Mesothelial cell of epicardium (in vitro differentiated cells): ENCODE data around the gene CELA2B. TPM values are rescaled to one million over a fixed set of nuclear protein-coding genes. Genes with fewer than 3 reads are reported as not detected.

Experiments used
- DNase-seq, 2 experiments: peaks; one replicate each; pipeline ENCODE4 v3.0.0; 2021; ENCODE audit warnings: low spot score in 2 of 2; ENCODE audit not compliant: unreplicated experiment in 2 of 2
- H3K27ac Mint-ChIP-seq: 2 replicates; pipeline ENCODE4 v1.8.0; 2021; ENCODE audit warnings: mixed read lengths
- H3K27me3 Mint-ChIP-seq: 2 replicates; pipeline ENCODE4 v1.8.0; 2021; ENCODE audit warnings: low read depth, mixed read lengths
- H3K36me3 Mint-ChIP-seq: 2 replicates; pipeline ENCODE4 v1.8.0; 2021; ENCODE audit warnings: mixed read lengths
- H3K4me1 Mint-ChIP-seq: 2 replicates; pipeline ENCODE4 v1.8.0; 2021; ENCODE audit warnings: mixed read lengths
- H3K4me3 Mint-ChIP-seq: 2 replicates; pipeline ENCODE4 v1.8.0; 2021; ENCODE audit warnings: mild to moderate bottlenecking, moderate library complexity, mixed read lengths
- H3K9me3 Mint-ChIP-seq: 2 replicates; pipeline ENCODE4 v1.8.0; 2021; ENCODE audit warnings: mixed read lengths
- CTCF ChIP-seq: fragments of 200-600 bp; sonication (generic); IDR thresholded peaks from one replicate; pipeline ENCODE4 v1.5.0; 2021; ENCODE audit warnings: antibody characterized with exemption; ENCODE audit not compliant: unreplicated experiment
- total RNA-seq: library from RNA; stranded (reverse); gene quantifications from 3 replicates; pipeline ENCODE4 v1.2.1, GENCODE V29; 2021

CELA2B gene
- total RNA-seq, 1 donor from 2014 or later, result not detected

- Mint-ChIP-seq H3K9me3 (no peaks in the 10 kb centered on the region), H3K27ac (no peak overlapping the region), H3K4me1 (peaks cover 6% of the 10 kb centered on the region), H3K36me3 (peaks cover 28% of the 10 kb centered on the region), H3K4me3 (no peak overlapping the region), H3K27me3 (no peaks in the 10 kb centered on the region)
- TF ChIP-seq CTCF, result no peak
- no peak for DNase-seq
Observed at GRCh38 chr1:15540186-15540585, 64.3 kb downstream of the CELA2B start.

Other genes starting within 250 kb of the CELA2B start
- 1.0 to 1.3 TPM (median 1.1 TPM) in 3 replicates for gene FHAD1, start 228.9 kb upstream of the CELA2B start, total RNA-seq
- gene EFHD2, start 66.2 kb upstream of the CELA2B start, total RNA-seq, result 16.2 to 18.0 TPM (median 17.5 TPM) in 3 replicates
- gene CTRC, start 37.7 kb upstream of the CELA2B start, total RNA-seq, result 0.13 to 1.2 TPM (median 0.38 TPM) in 3 replicates
- gene CELA2A, start 19.4 kb upstream of the CELA2B start, total RNA-seq, result not detected in 3 replicates
- 23.0 to 23.8 TPM (median 23.5 TPM) in 3 replicates for gene CASP9, start 48.1 kb downstream of the CELA2B start, total RNA-seq
- gene DNAJC16, start 50.7 kb downstream of the CELA2B start, total RNA-seq, result 24.5 to 28.7 TPM (median 24.7 TPM) in 3 replicates
- 0.16 to 0.31 TPM (median 0.25 TPM) in 3 replicates for gene AGMAT, start 108.9 kb downstream of the CELA2B start, total RNA-seq
- gene DDI2, start 141.4 kb downstream of the CELA2B start, total RNA-seq, result 31.7 to 34.5 TPM (median 34.1 TPM) in 3 replicates
- 59.9 to 63.0 TPM (median 60.6 TPM) in 3 replicates for gene PLEKHM2, start 208.2 kb downstream of the CELA2B start, total RNA-seq